ENCODE measurements around the gene SLC2A1.

DNA sequence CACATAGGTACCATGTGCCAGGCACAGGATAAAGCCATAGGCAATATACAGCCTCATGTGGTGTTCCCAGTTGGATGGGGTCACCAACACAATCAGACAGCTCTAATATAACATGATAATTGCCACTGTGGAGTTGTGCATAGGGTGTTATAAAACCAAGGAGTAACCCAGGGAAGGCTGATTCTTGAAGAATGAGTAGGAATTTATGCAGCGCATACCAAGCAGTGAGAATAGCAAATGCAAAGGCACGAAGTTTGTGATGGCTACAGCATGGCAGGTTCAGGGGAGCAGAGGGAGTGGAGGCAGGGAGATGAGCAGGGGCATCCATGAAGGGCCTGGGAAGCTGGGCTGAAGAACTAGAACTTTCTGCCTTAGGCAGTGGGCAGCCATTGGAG, 20.4 kb upstream of the SLC2A1 start:
- no peak for TF ChIP-seq POLR2A (IDR thresholded peaks at IDR 0.05; ENCODE audit: low read depth, low read length)
- TF ChIP-seq TAF1 (IDR thresholded peaks at IDR 0.05; ENCODE audit: low read depth, low read length), result no peak
- TF ChIP-seq POU2F2 (IDR thresholded peaks at IDR 0.05; ENCODE audit: low read depth, low read length), result no peak
- no peak for TF ChIP-seq POLR2AphosphoS5 (IDR thresholded peaks at IDR 0.05; ENCODE audit: low read depth, low read length)
- no peak for TF ChIP-seq PAX5 (IDR thresholded peaks at IDR 0.05; ENCODE audit: insufficient read depth, low read length, severe bottlenecking)
- no peak for TF ChIP-seq SPI1 (IDR thresholded peaks at IDR 0.05; ENCODE audit: low read depth, low read length)

All from GM12891 (cell line).